ENCODE measurements around the gene GFRA4.

The GFRA4 gene

GRCh38 chr20:3673221-3674070 is 10.2 kb upstream of the GFRA4 start:
- DNase-seq = no peak

GRCh38 chr20:3672547-3673171 is 9.5 kb upstream of the GFRA4 start:
- no peak for DNase-seq

GRCh38 chr20:3671986-3672546 is 8.9 kb upstream of the GFRA4 start:
- no peak for DNase-seq

- no peak for DNase-seq
Measured at GRCh38 chr20:3670945-3671344, 7.7 kb upstream of the GFRA4 start.

GRCh38 chr20:3670511-3670910 is 7.3 kb upstream of the GFRA4 start:
- no peak for DNase-seq

GRCh38 chr20:3669710-3670367 is 6.6 kb upstream of the GFRA4 start:
- DNase-seq = no peak

GRCh38 chr20:3667434-3668037 is 4.3 kb upstream of the GFRA4 start:
- no peak for DNase-seq

GRCh38 chr20:3663858-3664257 is 659 bp upstream of the GFRA4 start:
- no peak for DNase-seq

- no peak for DNase-seq
Measured at GRCh38 chr20:3661814-3662665, 1.2 kb downstream of the GFRA4 start.

- no peak for DNase-seq
Measured at GRCh38 chr20:3661060-3661813, 2.0 kb downstream of the GFRA4 start.

- no peak for DNase-seq
Measured at GRCh38 chr20:3660262-3661059, 2.7 kb downstream of the GFRA4 start.

- no peak for DNase-seq
Measured at GRCh38 chr20:3659492-3660261, 3.5 kb downstream of the GFRA4 start.

GRCh38 chr20:3658716-3659491 is 4.3 kb downstream of the GFRA4 start:
- no peak for DNase-seq

GRCh38 chr20:3658019-3658715 is 5.0 kb downstream of the GFRA4 start:
- no peak for DNase-seq

GRCh38 chr20:3655131-3655405 is 8.1 kb downstream of the GFRA4 start:
- DNase-seq = no peak

GRCh38 chr20:3654326-3655130 is 8.7 kb downstream of the GFRA4 start:
- no peak for DNase-seq

- DNase-seq = no peak
Measured at GRCh38 chr20:3653921-3654320, 9.3 kb downstream of the GFRA4 start.

Measured in NCI-H2081 (cell line).